OCI-LY1 (cell line): ENCODE measurements around the gene PRXL2A.

Source experiments
- CTCF ChIP-seq: fragments of 200-600 bp; sonication (generic), shearing (Covaris generic); IDR thresholded peaks from 2 replicates; pipeline ENCODE4 v1.5.1; 2017; ENCODE audit warnings: mild to moderate bottlenecking, antibody characterized with exemption, low read length, moderate library complexity, mixed read lengths
- EZH2 ChIP-seq: fragments of 200-600 bp; sonication (generic), shearing (Covaris generic); IDR thresholded peaks from 2 replicates; pipeline ENCODE4 v1.8.0; 2017; ENCODE audit warnings: borderline replicate concordance, mixed run types, mild to moderate bottlenecking, antibody characterized with exemption, low read length, moderate library complexity, mixed read lengths

GRCh38 chr10:80455461-80456349 lies 47.4 kb downstream of the PRXL2A start:
- TF ChIP-seq CTCF (no peak), EZH2 (no peak)
